ENCODE data around the gene SLC4A3. TPM values are rescaled to one million over a fixed set of nuclear protein-coding genes. Genes with fewer than 3 reads are reported as not detected.

Gene SLC4A3
- total RNA-seq, 1 experiment from 2014 or later, result 7.3 TPM

DNA sequence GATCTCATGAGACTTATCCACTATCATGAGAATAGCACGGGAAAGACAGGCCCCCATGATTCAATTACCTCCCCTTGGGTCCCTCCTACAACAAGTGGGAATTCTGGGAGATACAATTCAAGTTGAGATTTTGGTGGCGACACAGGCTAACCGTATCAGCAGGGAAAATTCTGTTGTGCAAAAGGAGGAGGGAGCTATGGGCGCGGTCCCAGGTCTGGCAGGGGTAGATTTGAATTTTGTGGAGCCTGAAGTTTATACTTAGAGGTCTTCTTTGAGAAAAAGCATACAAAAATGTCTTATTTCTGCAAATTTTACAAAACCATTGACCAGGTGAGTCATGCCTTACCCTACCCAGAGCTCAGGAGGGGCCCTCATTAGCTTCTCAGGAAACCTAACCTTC is 36.6 kb downstream of the SLC4A3 start:
- no peaks in the 10 kb centered on the region for H3K27me3 ChIP-seq (ENCODE audit: insufficient read depth, low read depth)
- no peaks in the 10 kb centered on the region for H4K20me1 ChIP-seq (ENCODE audit: insufficient read depth)
- BruUV-seq (replicated peaks), result no TSS peak
- H3K9me3 ChIP-seq (ENCODE audit: insufficient read depth, low read depth), result peaks cover 7% of the 10 kb centered on the region; the same call in 1 of the 2 replicates
- H3K36me3 ChIP-seq (ENCODE audit: low read depth), result no peaks in the 10 kb centered on the region
- POLR2A ChIA-PET (ENCODE audit: unreplicated experiment), result no interaction called here
- no peak overlapping the region for H3K4me2 ChIP-seq
- H3K9me2 ChIP-seq (ENCODE audit: insufficient read depth), result no peaks in the 10 kb centered on the region
- no peak for DNase-seq
- H3F3A ChIP-seq (ENCODE audit: insufficient read depth, low read depth), result peaks cover 34% of the 10 kb centered on the region
- no peak overlapping the region for H3K4me3 ChIP-seq
- peaks cover 29% of the 10 kb centered on the region for H3K4me1 ChIP-seq (replicated peaks; ENCODE audit: insufficient read depth)
- no peak overlapping the region for H3K27ac ChIP-seq
- TF ChIP-seq, protein P1, sequence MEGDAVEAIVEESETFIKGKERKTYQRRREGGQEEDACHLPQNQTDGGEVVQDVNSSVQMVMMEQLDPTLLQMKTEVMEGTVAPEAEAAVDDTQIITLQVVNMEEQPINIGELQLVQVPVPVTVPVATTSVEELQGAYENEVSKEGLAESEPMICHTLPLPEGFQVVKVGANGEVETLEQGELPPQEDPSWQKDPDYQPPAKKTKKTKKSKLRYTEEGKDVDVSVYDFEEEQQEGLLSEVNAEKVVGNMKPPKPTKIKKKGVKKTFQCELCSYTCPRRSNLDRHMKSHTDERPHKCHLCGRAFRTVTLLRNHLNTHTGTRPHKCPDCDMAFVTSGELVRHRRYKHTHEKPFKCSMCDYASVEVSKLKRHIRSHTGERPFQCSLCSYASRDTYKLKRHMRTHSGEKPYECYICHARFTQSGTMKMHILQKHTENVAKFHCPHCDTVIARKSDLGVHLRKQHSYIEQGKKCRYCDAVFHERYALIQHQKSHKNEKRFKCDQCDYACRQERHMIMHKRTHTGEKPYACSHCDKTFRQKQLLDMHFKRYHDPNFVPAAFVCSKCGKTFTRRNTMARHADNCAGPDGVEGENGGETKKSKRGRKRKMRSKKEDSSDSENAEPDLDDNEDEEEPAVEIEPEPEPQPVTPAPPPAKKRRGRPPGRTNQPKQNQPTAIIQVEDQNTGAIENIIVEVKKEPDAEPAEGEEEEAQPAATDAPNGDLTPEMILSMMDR (conservative IDR thresholded peaks at IDR 0.05), result no peak
- no peak for TF ChIP-seq EZH2 (IDR thresholded peaks at IDR 0.05; ENCODE audit: low read depth)
- H3K79me2 ChIP-seq (ENCODE audit: low read depth), result no peaks in the 10 kb centered on the region
- no peak overlapping the region for H2AFZ ChIP-seq
- CTCF ChIA-PET, result no interaction called here
- intact Hi-C loops (cut with micrococcal nuclease; ENCODE audit: unreplicated experiment), result no loop called here

DNA sequence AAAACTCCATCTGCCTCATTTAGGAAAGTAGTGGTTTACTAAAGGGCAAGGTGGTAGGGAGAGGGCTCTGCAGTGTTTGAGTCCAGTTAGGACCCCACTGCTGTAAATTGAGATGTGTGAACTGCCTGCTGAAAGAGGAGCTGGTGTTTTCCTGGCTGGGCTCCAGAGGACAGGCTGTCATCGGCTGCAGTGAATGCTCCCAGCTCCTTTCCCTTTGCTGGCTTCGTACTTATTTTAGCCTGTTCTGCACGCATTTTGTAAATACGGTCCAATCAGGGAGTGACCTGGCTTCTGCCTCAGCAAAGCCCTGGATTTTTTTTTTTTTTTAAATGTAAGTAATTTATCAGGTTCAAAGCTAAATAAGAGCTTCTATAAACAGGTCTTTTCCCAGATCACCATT is 37.5 kb downstream of the SLC4A3 start:
- Histone ChIP-seq H3K4me1 (replicated peaks; ENCODE audit: insufficient read depth) (peaks cover 29% of the 10 kb centered on the region), H3K27me3 (ENCODE audit: insufficient read depth, low read depth) (no peaks in the 10 kb centered on the region), H3K9me2 (ENCODE audit: insufficient read depth) (no peaks in the 10 kb centered on the region), H3F3A (ENCODE audit: insufficient read depth, low read depth) (peaks cover 34% of the 10 kb centered on the region), H3K36me3 (ENCODE audit: low read depth) (no peaks in the 10 kb centered on the region), H3K27ac (no peak overlapping the region), H3K79me2 (ENCODE audit: low read depth) (no peaks in the 10 kb centered on the region), H2AFZ (no peak overlapping the region), H3K9me3 (ENCODE audit: insufficient read depth, low read depth) (peaks cover 4% of the 10 kb centered on the region; the same call in 1 of the 2 replicates), H3K4me3 (no peak overlapping the region), H3K4me2 (no peak overlapping the region), H4K20me1 (ENCODE audit: insufficient read depth) (no peaks in the 10 kb centered on the region)
- intact Hi-C loops (cut with micrococcal nuclease; ENCODE audit: unreplicated experiment), result no loop called here
- no TSS peak for BruUV-seq (replicated peaks)
- ChIA-PET POLR2A (ENCODE audit: unreplicated experiment) (no interaction called here), CTCF (no interaction called here)
- DNase-seq, result no peak
- TF ChIP-seq EZH2 (IDR thresholded peaks at IDR 0.05; ENCODE audit: low read depth), result no peak
- TF ChIP-seq, protein P1 (conservative IDR thresholded peaks at IDR 0.05), result no peak

DNA sequence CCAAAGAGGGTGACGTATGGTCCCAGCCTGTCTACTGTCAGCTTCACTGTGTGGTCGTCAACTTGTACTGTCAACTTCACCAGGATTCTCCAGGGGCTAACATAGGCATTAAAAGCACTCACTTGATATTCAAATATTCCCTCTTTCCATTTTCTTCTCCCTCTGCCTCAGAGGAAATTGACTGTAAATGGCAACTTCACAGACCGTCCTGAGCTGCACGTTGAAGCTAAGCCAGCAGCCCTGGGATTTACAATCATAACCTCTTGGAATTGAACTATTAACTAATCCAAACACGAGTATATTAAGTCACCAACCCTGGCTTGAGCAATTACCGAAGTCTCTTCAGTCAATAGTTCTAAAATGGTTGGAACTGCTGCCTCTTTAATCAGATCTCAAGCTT is 38.5 kb downstream of the SLC4A3 start:
- intact Hi-C loops (cut with micrococcal nuclease; ENCODE audit: unreplicated experiment), result no loop called here

More for the DNA sequence above, 38.5 kb downstream of the SLC4A3 start:
- no peak for DNase-seq
- Histone ChIP-seq H3K27ac (no peak overlapping the region), H2AFZ (no peak overlapping the region), H3K9me2 (ENCODE audit: insufficient read depth) (no peaks in the 10 kb centered on the region), H3K79me2 (ENCODE audit: low read depth) (no peaks in the 10 kb centered on the region), H4K20me1 (ENCODE audit: insufficient read depth) (no peaks in the 10 kb centered on the region), H3K4me1 (replicated peaks; ENCODE audit: insufficient read depth) (peaks cover 27% of the 10 kb centered on the region), H3F3A (ENCODE audit: insufficient read depth, low read depth) (peaks cover 30% of the 10 kb centered on the region), H3K4me2 (no peak overlapping the region), H3K9me3 (ENCODE audit: insufficient read depth, low read depth) (peaks cover 3% of the 10 kb centered on the region; the same call in 1 of the 2 replicates), H3K27me3 (ENCODE audit: insufficient read depth, low read depth) (no peaks in the 10 kb centered on the region), H3K4me3 (no peak overlapping the region), H3K36me3 (ENCODE audit: low read depth) (no peaks in the 10 kb centered on the region)
- TF ChIP-seq, protein P1 (conservative IDR thresholded peaks at IDR 0.05), result no peak
- TF ChIP-seq EZH2 (IDR thresholded peaks at IDR 0.05; ENCODE audit: low read depth), result no peak
- POLR2A ChIA-PET (ENCODE audit: unreplicated experiment), result no interaction called here
- no TSS peak for BruUV-seq (replicated peaks)
- CTCF ChIA-PET, result no interaction called here
